HPDE6-E6E7 (cell line): ENCODE data around the gene STXBP6.

Source experiments
- DNase-seq: peaks from one replicate; pipeline ENCODE4 v3.0.0; 2011; ENCODE audit warnings: missing footprints; ENCODE audit errors: extremely low spot score

The STXBP6 gene

GRCh38 chr14:25049568-25050268 lies at the start of gene STXBP6:
Gene STXBP6 (minus strand): TSS chr14:25050147. CDS start chr14:24974818, 75,329 bp downstream.
- DNase-seq: no peak

- DNase-seq: no peak
Measured at GRCh38 chr14:25097120-25097519, 47.2 kb upstream of the STXBP6 start.

GRCh38 chr14:25095736-25096437 lies 45.9 kb upstream of the STXBP6 start:
- DNase-seq: no peak

GRCh38 chr14:25094171-25094907 lies 44.4 kb upstream of the STXBP6 start:
- no peak for DNase-seq

GRCh38 chr14:25092258-25092740 lies 42.4 kb upstream of the STXBP6 start:
- DNase-seq: no peak

- DNase-seq: peak; percentile 45
Measured at GRCh38 chr14:25090716-25091454, 40.9 kb upstream of the STXBP6 start.

- DNase-seq: no peak
Measured at GRCh38 chr14:25090256-25090655, 40.3 kb upstream of the STXBP6 start.

- no peak for DNase-seq
Measured at GRCh38 chr14:25089496-25089895, 39.5 kb upstream of the STXBP6 start.

- no peak for DNase-seq
Measured at GRCh38 chr14:25086821-25087396, 37.0 kb upstream of the STXBP6 start.

- no peak for DNase-seq
Measured at GRCh38 chr14:25086081-25086480, 36.1 kb upstream of the STXBP6 start.

GRCh38 chr14:25080682-25081081 lies 30.7 kb upstream of the STXBP6 start:
- no peak for DNase-seq

GRCh38 chr14:25079311-25079710 lies 29.4 kb upstream of the STXBP6 start:
- no peak for DNase-seq

- no peak for DNase-seq
Measured at GRCh38 chr14:25074099-25074685, 24.2 kb upstream of the STXBP6 start.

- DNase-seq: no peak
Measured at GRCh38 chr14:25069879-25070278, 19.9 kb upstream of the STXBP6 start.

GRCh38 chr14:25067600-25067999 lies 17.7 kb upstream of the STXBP6 start:
- no peak for DNase-seq

- DNase-seq: no peak
Measured at GRCh38 chr14:25062022-25062321, 12.0 kb upstream of the STXBP6 start.

- no peak for DNase-seq
Measured at GRCh38 chr14:25056688-25057078, 6.7 kb upstream of the STXBP6 start.

GRCh38 chr14:25055992-25056687 lies 6.2 kb upstream of the STXBP6 start:
- DNase-seq: no peak

- no peak for DNase-seq
Measured at GRCh38 chr14:25055005-25055404, 5.1 kb upstream of the STXBP6 start.

GRCh38 chr14:25053585-25053984 lies 3.6 kb upstream of the STXBP6 start:
- DNase-seq: no peak

GRCh38 chr14:25052921-25053320 lies 3.0 kb upstream of the STXBP6 start:
- no peak for DNase-seq
